Heart right ventricle (tissue), 16 donors: ENCODE measurements around the gene TRIM4. TPM values are rescaled to one million over a fixed set of nuclear protein-coding genes. Genes with fewer than 3 reads are reported as not detected.

Experiments used
- ATAC-seq, 8 donors: fragments of 200-7000 bp; cut with Tn5 transposase; one replicate each; pipeline ENCODE4 v1.9.1; 2020; ENCODE audit warnings: mild to moderate bottlenecking in 8 of 8, moderate library complexity in 8 of 8, moderate number of reproducible peaks in 1 of 8
- DNase-seq, 2 donors: peaks; one replicate each; pipeline ENCODE4 v3.0.0-alpha.2; 2020
- H3K27ac ChIP-seq, 10 donors: fragments of 200-600 bp; sonication (generic) in 2 of 10; one replicate each; pipeline versions ENCODE4 v1.5.0 to v1.8.0; 2020 to 2022; ENCODE audit warnings: mild to moderate bottlenecking in 3 of 10
- H3K27me3 ChIP-seq, 7 donors: fragments of 200-600 bp; one replicate each; pipeline ENCODE4 v1.8.0; 2021 to 2022; ENCODE audit warnings: mild to moderate bottlenecking in 2 of 7
- H3K36me3 ChIP-seq, 9 donors: fragments of 200-600 bp; sonication (generic) in 1 of 9; one replicate each; pipeline versions ENCODE4 v1.5.0 to v1.8.0; 2020 to 2022; ENCODE audit warnings: mild to moderate bottlenecking in 2 of 9
- H3K4me1 ChIP-seq, 9 donors: fragments of 200-600 bp; sonication (generic) in 1 of 9; one replicate each; pipeline versions ENCODE4 v1.5.0 to v1.8.0; 2020 to 2022; ENCODE audit warnings: mild to moderate bottlenecking in 4 of 9
- H3K4me3 ChIP-seq, 10 donors: fragments of 200-600 bp; sonication (generic) in 2 of 10; one replicate each; pipeline versions ENCODE4 v1.5.0 to v1.8.0; 2020 to 2022; ENCODE audit warnings: mild to moderate bottlenecking in 7 of 10, moderate library complexity in 2 of 10
- H3K9me3 ChIP-seq, 11 donors: fragments of 200-600 bp in 10 of 11; sonication (generic) in 2 of 11; one replicate each; pipeline versions ENCODE4 v1.5.0 to v1.8.0; 2013 to 2022; ENCODE audit warnings: mild to moderate bottlenecking in 2 of 11, control low read depth in 1 of 11, moderate library complexity in 1 of 11
- WGBS, 2 donors: extraction: QIAGEN DNeasy Blood & Tissue Kit; methylation state at CpG; one replicate each; pipeline ENCODE4 v1.1.7; 2013; ENCODE audit warnings: inconsistent platforms in 1 of 2; 5-methylcytosine and 5-hydroxymethylcytosine counted together
- intact Hi-C, 10 donors: fragments of 100-400 bp; cut with DNase I; formaldehyde crosslinking; loops; one replicate each; pipeline versions ENCODE4 v1.11.1 to v1.14.2; 2022
- polyA plus RNA-seq, 2 donors: library from polyadenylated mRNA; stranded (reverse); fragments of 200-250 nt; gene quantifications; one replicate each; pipeline ENCODE4 v1.2.3, GENCODE V29; 2013
- total RNA-seq, 10 donors: library from RNA; stranded (reverse); fragmentation: NEBNext Ultra II Directional in 3 of 10; extraction: Animal tissue kit (Norgen Biotek cat#: 25700) in 3 of 10; gene quantifications; one replicate each; pipeline versions ENCODE4 v1.2.1 to v1.2.4, GENCODE V29; 2021 to 2023
- TF ChIP-seq, protein P1 (sequence below), 9 donors: fragments of 200-600 bp; sonication (generic) in 2 of 9; IDR thresholded peaks; one replicate each; pipeline versions ENCODE4 v1.5.0 to v1.8.0; 2021 to 2022; ENCODE audit warnings: antibody characterized with exemption in 9 of 9, mild to moderate bottlenecking in 5 of 9, moderate library complexity in 1 of 9
- donor health status: Arrhythmogenic right ventricular cardiomyopathy.
- donor health status: ischemic (EF 13 %, LVEDD 7.1; RV severe dilation, severe dysfunction).
- donor health status: healthy with polysubstance abuse.
- donor health status: DM: no; HTN: yes; CAD: no.
- donor health status: DM: no; HTN: no; CAD: no.
- donor health status: ischemic (EF 25% LVEDD 6.9; RV normal size, moderate dysfunction).
- donor health status: ischemic (EF 25% LVEDD 5.7; RV mildly dilated, moderate dysfunction).
- donor health status: healthy.
- donor health status: DM: yes; HTN: yes; CAD: no.
- donor health status: Ischemic cardiomyopathy.
- donor health status: ischemic (EF 35%, LVEDD 5.7; RV mildly dilated, moderate dysfunction).
- donor health status: nonischemic (EF 11% LVEDD 7.7; RV severe dilation, severe dysfunction).
- donor health status: DM: yes; HTN: yes; CAD: no.
- donor health status: PGD.
- donor health status: ischemic (EF 29% LVEDD 5.4; RV normal size, mild dysfunction).
- donor health status: nonischemic (EF 23%, LVEDD 6.1; RV moderate dilation, normal function).

Gene TRIM4
- total and polyA plus RNA-seq, 12 donors: 5.0 to 9.6 (median 6.8) TPM

DNA sequence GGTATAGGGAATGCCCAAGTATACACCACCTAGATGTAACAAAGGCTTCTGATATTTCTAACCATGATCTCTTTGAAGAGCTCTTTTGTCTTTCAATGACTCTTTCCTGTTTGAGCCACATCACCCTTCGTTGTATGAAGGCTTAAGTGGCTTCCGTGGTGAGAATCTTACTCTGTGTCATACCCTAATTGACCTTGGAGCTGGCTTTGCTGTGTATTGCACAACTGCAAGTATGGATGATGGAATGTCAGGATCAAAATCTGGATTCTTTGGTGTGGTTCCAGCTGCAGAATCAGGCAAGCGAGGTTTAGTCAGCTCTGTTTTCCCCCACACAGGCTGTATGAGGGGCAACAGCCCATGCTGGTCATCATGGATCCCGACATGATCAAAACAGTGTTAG lies 75.5 kb downstream of the TRIM4 start:
- Histone ChIP-seq H3K9me3 (no peaks in the 10 kb centered on the region), H3K27me3 (no peaks in the 10 kb centered on the region), H3K36me3 (no peaks in the 10 kb centered on the region), H3K4me1 (no peaks in the 10 kb centered on the region), H3K27ac (no peak overlapping the region), H3K4me3 (no peak overlapping the region)
- TF ChIP-seq, protein P1, sequence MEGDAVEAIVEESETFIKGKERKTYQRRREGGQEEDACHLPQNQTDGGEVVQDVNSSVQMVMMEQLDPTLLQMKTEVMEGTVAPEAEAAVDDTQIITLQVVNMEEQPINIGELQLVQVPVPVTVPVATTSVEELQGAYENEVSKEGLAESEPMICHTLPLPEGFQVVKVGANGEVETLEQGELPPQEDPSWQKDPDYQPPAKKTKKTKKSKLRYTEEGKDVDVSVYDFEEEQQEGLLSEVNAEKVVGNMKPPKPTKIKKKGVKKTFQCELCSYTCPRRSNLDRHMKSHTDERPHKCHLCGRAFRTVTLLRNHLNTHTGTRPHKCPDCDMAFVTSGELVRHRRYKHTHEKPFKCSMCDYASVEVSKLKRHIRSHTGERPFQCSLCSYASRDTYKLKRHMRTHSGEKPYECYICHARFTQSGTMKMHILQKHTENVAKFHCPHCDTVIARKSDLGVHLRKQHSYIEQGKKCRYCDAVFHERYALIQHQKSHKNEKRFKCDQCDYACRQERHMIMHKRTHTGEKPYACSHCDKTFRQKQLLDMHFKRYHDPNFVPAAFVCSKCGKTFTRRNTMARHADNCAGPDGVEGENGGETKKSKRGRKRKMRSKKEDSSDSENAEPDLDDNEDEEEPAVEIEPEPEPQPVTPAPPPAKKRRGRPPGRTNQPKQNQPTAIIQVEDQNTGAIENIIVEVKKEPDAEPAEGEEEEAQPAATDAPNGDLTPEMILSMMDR (IDR thresholded peaks at IDR 0.05): no peak
- WGBS, 2 donors: 66 to 70% methylated on average over 4 of the region's 4 CpGs
- intact Hi-C loops: no loop called here
- no peak for DNase-seq
- no peak for ATAC-seq

DNA sequence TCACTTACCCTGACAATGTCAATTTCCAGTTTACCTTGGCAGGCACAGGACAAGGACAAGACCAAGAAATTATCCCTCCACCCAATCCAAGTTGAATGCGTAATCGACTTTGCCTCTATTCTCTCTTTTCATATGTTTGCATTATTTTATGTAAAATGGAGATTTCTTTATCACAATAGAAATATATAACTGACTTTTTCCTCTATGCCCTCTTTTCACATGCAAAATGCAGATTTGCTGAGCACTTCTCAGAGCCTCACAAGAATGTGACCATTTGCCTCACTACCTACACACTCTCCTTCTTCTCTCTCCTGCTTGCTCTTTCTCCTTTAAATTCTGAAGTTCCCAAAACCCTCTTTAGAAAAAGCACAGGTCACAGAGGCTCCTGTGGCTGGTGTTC lies 76.4 kb downstream of the TRIM4 start:
- intact Hi-C loops: no loop called here
- no peak for ATAC-seq
- WGBS, 2 donors: 69 to 90% methylated on average over 2 of the region's 2 CpGs

More for the DNA sequence above, 76.4 kb downstream of the TRIM4 start:
- no peak overlapping the region for H3K4me3 ChIP-seq
- H3K36me3 ChIP-seq: no peaks in the 10 kb centered on the region
- H3K4me1 ChIP-seq: no peaks in the 10 kb centered on the region
- H3K27me3 ChIP-seq: no peaks in the 10 kb centered on the region
- no peaks in the 10 kb centered on the region for H3K9me3 ChIP-seq
- TF ChIP-seq, protein P1 (IDR thresholded peaks at IDR 0.05): no peak
- DNase-seq: no peak
- no peak overlapping the region for H3K27ac ChIP-seq

Other genes starting within 250 kb of the TRIM4 start
- not detected for gene CYP3A5, start 239.5 kb downstream of the TRIM4 start, total RNA-seq
- gene CYP3A5, start 239.5 kb downstream of the TRIM4 start, polyA plus RNA-seq: under 1 TPM in 1 of 2 donors, not detected in 1; 0.03 TPM
- not detected for gene CYP3A7, start 184.3 kb downstream of the TRIM4 start, total RNA-seq
- not detected for gene CYP3A7, start 184.3 kb downstream of the TRIM4 start, polyA plus RNA-seq
- gene CYP3A4, start 135.3 kb downstream of the TRIM4 start, total RNA-seq: not detected
- not detected for gene CYP3A4, start 135.3 kb downstream of the TRIM4 start, polyA plus RNA-seq
- under 1 TPM in 2 of 10 donors, not detected in 8; 0.18 TPM for gene CYP3A43, start 91.5 kb downstream of the TRIM4 start, total RNA-seq
- not detected for gene CYP3A43, start 91.5 kb downstream of the TRIM4 start, polyA plus RNA-seq
- not detected for gene OR2AE1, start 42.5 kb downstream of the TRIM4 start, total RNA-seq
- gene OR2AE1, start 42.5 kb downstream of the TRIM4 start, polyA plus RNA-seq: not detected
- under 1 TPM in 1 of 10 donors, not detected in 9; 0.44 TPM for gene GJC3, start 10.1 kb upstream of the TRIM4 start, total RNA-seq
- under 1 TPM in 1 of 2 donors, not detected in 1; 0.29 TPM for gene GJC3, start 10.1 kb upstream of the TRIM4 start, polyA plus RNA-seq
- 100 to 1,000 TPM in 4 of 10 donors, 10 to 100 TPM in 6; 37.8 to 335 (median 74.4) TPM for gene AZGP1, start 56.5 kb upstream of the TRIM4 start, total RNA-seq
- gene AZGP1, start 56.5 kb upstream of the TRIM4 start, polyA plus RNA-seq: 100 to 1,000 TPM; 148 to 183 TPM
- 10 to 100 TPM; 37.4 to 68.9 (median 49.7) TPM for gene ZKSCAN1, start 96.1 kb upstream of the TRIM4 start, total RNA-seq
- 10 to 100 TPM in 1 of 2 donors, 1 to 10 TPM in 1; 4.7 to 15.7 TPM for gene ZKSCAN1, start 96.1 kb upstream of the TRIM4 start, polyA plus RNA-seq
- 1 to 10 TPM; 5.4 to 10.0 (median 6.9) TPM for gene ZSCAN21, start 130.2 kb upstream of the TRIM4 start, total RNA-seq
- 1 to 10 TPM; 5.8 to 8.3 TPM for gene ZSCAN21, start 130.2 kb upstream of the TRIM4 start, polyA plus RNA-seq
- gene ZNF3, start 162.2 kb upstream of the TRIM4 start, total RNA-seq: 10 to 100 TPM; 14.1 to 17.8 (median 15.3) TPM
- gene ZNF3, start 162.2 kb upstream of the TRIM4 start, polyA plus RNA-seq: 10 to 100 TPM in 1 of 2 donors, 1 to 10 TPM in 1; 9.0 to 17.7 TPM
- gene COPS6, start 169.4 kb upstream of the TRIM4 start, total RNA-seq: 100 to 1,000 TPM; 106 to 130 (median 113) TPM
- gene COPS6, start 169.4 kb upstream of the TRIM4 start, polyA plus RNA-seq: 100 to 1,000 TPM; 121 to 135 TPM
- 10 to 100 TPM; 11.6 to 30.4 (median 15.5) TPM for gene MCM7, start 181.9 kb upstream of the TRIM4 start, total RNA-seq
- gene MCM7, start 181.9 kb upstream of the TRIM4 start, polyA plus RNA-seq: 10 to 100 TPM; 22.7 to 25.1 TPM
- 10 to 100 TPM in 9 of 10 donors, 1 to 10 TPM in 1; 8.4 to 14.4 (median 11.0) TPM for gene AP4M1, start 182.1 kb upstream of the TRIM4 start, total RNA-seq
- gene AP4M1, start 182.1 kb upstream of the TRIM4 start, polyA plus RNA-seq: 10 to 100 TPM; 15.9 to 20.6 TPM
- 10 to 100 TPM; 28.0 to 43.3 (median 31.0) TPM for gene TAF6, start 199.8 kb upstream of the TRIM4 start, total RNA-seq
- gene TAF6, start 199.8 kb upstream of the TRIM4 start, polyA plus RNA-seq: 10 to 100 TPM; 23.5 to 33.6 TPM
- 10 to 100 TPM in 1 of 10 donors, 1 to 10 TPM in 9; 4.9 to 10.8 (median 6.6) TPM for gene CNPY4, start 200.1 kb upstream of the TRIM4 start, total RNA-seq
- 10 to 100 TPM; 11.7 to 13.7 TPM for gene CNPY4, start 200.1 kb upstream of the TRIM4 start, polyA plus RNA-seq
- 1 to 10 TPM; 1.2 to 3.5 (median 2.0) TPM for gene MBLAC1, start 207.4 kb upstream of the TRIM4 start, total RNA-seq
- 1 to 10 TPM; 2.6 to 2.9 TPM for gene MBLAC1, start 207.4 kb upstream of the TRIM4 start, polyA plus RNA-seq
- 100 to 1,000 TPM in 1 of 10 donors, 10 to 100 TPM in 9; 72.3 to 102 (median 88.5) TPM for gene LAMTOR4, start 229.4 kb upstream of the TRIM4 start, total RNA-seq
- gene LAMTOR4, start 229.4 kb upstream of the TRIM4 start, polyA plus RNA-seq: 100 to 1,000 TPM; 147 to 210 TPM
- 10 to 100 TPM in 1 of 10 donors, 1 to 10 TPM in 9; 3.9 to 10.8 (median 7.6) TPM for gene TRAPPC14, start 239.2 kb upstream of the TRIM4 start, total RNA-seq
- 10 to 100 TPM in 1 of 2 donors, 1 to 10 TPM in 1; 7.8 to 17.5 TPM for gene TRAPPC14, start 239.2 kb upstream of the TRIM4 start, polyA plus RNA-seq
- gene GAL3ST4, start 249.1 kb upstream of the TRIM4 start, total RNA-seq: 1 to 10 TPM in 9 of 10 donors, under 1 TPM in 1; 1.00 to 3.1 (median 1.5) TPM
- gene GAL3ST4, start 249.1 kb upstream of the TRIM4 start, polyA plus RNA-seq: 1 to 10 TPM; 1.1 to 1.6 TPM